ENCODE measurements around the gene SRBD1.

Gene SRBD1

DNA sequence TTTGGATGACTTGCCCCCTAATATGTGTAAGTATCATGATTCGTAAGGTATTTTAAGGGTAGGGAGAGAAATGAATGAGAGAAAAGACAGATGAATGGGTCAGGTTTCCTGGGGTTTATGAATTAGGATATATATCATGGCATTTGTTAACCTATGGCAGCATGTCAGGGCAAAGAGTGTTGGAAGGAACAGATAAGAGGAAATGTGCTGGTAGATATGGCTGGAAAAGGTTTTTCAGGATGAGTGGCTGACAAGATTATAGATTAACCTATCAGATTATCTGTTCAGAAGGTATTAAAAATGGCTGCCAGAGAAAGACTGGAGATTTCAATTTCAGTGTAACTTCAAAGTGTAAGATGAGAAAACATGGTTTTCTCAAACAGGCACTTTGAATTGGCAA lies 67.8 kb downstream of the SRBD1 start:
- no peak for DNase-seq

DNA sequence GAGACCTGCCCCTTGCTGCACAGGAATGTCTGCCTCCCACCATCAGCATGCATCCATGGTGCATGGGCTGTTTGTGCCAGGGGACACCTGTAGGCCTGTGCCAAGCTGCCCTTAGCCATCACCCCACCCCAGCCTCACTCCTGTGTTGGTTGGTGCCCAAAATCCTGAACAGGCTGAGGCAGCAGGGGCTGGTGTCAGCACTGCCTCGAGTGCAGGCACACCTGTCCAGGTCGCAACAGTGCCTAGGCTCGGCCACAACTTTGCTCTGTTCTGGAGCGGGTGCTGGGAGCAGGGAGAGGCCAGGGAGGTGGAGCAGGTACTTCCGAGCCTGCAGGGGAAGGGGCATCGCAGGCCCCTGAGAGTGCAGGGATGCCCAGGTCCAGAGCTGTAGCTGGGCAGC lies 69.1 kb downstream of the SRBD1 start:
- no peak for DNase-seq

DNA sequence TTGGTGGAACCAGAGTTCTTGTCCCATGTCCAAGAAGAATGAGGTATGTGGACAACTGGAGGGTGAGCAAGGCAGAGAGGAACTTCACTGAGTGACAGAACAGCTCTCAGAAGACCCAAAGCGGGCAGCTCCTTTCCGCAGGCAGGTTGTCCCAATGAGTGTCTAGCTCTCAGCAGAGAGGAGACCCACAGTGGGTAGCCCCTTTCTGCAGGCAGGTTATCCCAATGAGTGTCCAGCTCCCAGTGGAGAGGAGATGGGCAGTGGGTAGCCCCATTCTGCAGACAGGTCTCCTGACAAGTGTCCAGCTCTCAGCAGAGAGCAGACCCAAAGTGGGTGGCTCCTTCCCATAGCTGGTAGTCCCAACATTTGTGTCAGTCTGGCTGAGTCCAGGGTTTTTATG lies 69.6 kb downstream of the SRBD1 start:
- no peak for DNase-seq

DNA sequence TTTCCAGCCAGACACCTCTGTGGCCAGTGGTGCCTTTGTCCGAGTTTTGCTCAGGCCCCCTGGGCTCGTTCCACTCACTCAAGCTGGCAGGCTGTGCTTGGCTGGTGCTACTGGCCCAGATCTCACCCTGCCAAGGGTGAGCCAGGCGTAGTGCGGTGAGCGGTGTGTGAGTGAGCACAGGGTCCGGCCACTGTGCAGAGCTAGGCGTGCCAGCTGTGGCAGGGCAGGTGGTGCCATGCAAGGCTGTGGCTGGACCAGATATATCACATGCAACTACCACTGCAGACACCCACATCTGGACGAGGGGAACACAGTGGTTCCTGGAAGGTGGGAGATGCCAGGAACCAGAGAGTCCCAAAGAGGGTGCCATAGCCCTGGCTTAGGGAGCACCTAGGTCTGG lies 70.1 kb downstream of the SRBD1 start:
- DNase-seq = no peak

DNA sequence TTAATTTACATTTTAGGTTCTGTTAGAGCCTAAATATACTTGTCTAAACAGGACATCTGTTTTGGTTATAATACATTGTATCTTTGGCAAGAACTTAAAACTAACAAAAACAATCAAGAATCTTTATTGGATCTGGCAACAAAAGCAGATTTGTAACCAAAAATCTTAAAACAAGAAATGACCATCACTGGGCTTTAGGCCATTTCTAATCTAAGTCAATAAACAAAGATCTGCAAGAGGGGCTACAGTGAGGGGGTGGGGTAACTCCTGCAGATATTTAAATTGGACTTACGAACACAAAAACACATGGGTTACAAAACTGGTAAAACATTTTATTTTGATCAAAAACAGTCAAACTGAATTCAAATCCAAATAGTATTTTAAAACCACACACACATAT lies 77.3 kb downstream of the SRBD1 start:
- no peak for DNase-seq

DNA sequence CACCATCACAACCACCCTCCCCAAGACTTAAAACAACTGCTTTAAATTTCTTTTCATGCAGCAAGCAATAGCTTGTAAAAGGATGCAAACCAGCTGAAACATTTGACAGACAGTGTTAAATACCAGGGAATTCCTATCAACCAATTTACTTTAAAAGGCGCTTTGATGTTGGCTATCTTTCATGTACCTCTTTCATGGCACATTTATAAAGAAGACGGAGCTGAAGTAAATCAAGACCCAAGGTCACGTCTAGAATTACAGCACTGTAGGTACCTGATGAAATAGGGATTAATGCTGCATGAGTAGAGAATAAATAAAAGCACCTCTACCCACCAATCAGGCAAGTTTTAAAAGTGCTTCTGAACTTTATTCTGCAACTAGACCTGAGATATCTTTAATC lies 78.9 kb downstream of the SRBD1 start:
- DNase-seq = no peak

DNA sequence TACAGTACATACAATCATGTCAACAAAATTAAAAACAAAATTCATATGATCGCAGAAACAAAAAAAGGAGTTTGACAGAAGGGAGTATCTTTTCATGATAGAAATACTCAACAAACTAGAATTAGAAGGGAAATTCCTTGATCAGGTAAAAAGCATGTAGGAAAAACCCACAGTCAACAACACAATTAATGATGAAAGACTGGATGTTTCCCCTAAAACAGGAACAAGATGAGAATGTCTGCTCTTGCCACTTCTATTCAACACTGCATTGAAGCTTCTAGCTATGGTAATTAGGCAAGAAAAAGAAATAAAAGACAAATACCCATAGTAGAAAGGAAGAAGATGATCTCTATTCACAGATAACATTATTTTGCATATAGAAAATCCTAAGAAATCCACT lies 87.1 kb downstream of the SRBD1 start:
- no peak for DNase-seq

DNA sequence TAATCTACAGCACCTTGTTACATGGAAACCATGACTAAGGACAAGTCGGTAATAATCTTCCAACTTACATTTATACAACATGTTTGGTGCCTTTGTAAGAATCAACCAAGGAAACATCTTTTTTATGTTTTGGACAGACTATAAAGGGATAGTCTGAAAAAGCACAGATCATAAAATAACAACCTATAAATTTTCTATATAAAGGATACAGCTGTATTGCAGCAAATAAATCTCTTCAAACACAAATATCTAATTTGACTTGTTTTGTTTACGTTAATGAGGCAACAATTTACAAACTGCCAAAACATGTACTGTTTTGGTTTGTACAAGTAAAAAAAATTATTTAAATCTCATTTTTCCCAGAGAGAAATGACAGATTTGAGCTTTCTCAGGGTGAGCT lies 92.5 kb downstream of the SRBD1 start:
- no peak for DNase-seq

DNA sequence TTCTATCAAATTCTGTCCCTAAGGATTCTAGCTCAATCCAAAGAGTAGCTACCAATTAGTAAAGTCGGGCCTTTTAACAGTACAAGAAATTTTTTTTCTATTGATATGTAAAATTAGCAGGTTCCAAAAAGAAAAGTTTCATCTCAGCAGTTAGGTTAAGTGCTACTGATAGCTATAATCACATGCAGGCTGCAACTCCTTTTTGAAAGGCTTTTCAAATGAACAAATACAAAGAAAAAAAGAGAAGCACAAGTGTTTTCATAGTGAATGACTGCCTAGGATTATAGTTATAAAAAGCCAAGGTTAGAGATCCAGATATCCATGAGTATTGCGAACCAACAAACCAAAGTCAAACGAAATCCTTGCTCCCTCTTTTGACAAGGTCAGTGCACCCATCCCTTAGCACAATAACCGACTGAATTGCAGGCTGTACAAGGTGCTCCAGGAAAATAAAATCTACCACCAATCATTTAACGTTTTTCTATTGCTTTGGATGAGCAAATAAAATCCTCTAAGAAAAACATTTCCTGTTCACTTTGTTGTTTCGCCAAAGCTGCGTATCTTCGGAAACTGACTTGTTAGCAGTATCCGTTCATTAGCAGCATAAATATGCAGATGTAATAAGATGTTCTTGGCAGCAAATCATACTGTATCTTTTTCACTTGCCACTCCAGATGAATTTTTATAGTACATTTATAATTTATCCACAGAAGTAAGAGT lies 100.2 kb downstream of the SRBD1 start:
- no peak for DNase-seq

DNA sequence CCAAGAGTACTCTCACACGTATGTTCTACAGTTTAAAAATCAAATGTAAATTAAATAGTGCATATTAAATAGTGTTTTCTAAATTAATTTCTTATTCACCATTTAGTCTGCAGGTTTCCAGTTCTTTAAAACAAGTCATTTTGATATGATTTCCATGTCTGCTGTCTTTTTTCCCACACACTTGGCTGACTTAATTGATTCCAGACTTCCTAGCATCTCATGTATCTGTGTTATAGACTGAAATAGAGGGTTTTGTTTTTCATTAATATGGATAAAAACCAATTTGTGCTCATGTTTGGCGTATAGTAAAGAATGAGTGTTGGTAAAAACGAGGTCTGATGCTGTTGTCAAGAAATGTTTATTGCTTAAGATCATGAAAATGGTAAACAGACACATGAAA lies 104.3 kb downstream of the SRBD1 start:
- DNase-seq = no peak

DNA sequence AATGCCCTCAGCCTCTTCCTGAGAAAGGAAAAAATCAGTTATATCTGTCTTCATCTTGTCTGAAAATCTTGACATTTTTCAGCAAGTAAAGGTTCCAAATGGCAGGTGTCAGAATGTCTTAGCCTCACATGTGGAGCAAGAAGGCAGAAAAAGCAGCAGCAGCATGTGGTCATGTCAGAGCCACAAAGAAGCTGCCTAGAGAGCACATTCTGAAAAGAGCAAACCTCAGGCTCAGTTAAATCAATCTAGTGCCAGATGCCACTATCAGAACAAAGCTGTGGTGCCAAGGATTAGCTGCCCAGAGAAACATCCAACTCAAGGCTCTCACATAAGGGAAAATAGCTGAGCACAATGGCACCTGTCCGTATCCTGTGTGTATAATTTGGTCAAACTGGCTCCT lies 105.9 kb downstream of the SRBD1 start:
- DNase-seq = no peak

DNA sequence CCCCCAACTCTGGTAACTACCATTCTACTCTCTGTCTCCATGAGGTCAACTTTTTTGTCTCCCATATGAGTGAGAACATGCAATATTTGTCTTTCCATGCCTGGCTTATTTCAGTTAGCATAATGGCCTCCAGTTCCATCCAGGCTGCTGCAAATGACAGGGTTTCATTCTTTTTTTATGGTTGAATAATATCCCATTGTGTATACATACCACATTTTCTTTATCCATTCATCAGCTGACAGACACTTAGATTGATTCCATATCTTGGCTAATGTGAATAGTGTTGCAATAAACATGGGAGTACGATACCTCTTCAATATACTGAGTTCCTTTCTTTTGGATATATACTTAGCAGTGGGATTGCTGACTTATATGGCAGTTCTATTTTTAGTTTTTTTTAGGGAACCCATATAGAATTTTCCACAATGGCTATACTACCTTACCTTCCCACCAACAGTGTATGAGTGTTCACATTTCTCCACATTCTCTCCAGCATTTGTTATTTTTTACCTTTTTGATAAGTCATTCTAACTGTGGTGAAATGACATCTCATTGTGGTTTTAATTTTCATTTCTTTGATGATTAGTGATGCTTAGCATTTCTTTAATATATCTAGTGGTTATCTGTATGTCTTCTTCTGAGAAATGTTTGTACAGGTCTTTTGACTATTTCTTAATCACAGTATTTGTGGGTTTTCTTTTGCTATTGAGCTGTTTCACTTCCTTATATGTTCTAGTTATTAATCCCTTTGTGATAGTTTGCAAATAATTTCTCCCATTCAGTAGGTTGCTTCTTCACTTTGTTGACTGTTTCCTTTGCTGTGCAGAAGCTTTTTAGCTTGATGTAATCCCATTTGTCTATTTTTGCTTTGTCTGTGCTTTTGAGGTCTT lies 112.2 kb downstream of the SRBD1 start:
- DNase-seq = no peak

DNA sequence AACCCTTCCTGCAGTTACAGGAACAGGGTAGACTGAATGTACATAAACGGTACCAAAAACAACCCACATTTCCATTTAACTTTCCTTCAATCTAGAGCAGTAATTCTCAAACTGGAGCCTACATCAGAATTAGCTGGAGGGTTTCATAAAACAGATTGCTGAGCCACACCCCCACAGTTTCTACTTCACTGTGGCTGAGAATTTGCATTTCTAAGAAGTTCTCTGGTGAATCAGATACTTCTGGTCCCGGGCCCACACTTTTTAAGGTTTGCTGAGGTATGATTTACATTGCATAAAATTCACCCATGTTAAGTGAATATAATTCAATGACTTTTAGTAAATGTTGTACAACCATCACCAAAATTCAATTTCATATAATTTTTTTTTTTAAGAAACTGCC lies 113.7 kb downstream of the SRBD1 start:
- DNase-seq = no peak

DNA sequence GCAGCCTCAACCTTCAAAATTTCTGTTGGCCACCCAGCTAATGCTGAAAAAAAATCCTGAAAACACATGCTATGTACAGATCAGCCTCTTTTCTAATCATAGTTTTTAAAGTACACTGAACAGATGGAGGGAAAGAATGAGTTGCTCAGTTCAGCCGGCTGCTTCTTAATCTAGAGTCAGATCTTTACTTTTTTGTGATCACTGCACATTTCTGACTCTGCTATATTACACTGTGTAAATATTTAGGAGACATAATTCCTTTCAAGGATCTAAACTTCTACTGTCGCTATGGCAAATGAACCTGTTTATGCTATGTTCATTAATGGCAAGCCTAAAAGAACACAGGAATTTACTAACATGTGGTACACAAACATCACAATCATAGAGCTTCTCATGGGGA lies 114.2 kb downstream of the SRBD1 start:
- DNase-seq = no peak

DNA sequence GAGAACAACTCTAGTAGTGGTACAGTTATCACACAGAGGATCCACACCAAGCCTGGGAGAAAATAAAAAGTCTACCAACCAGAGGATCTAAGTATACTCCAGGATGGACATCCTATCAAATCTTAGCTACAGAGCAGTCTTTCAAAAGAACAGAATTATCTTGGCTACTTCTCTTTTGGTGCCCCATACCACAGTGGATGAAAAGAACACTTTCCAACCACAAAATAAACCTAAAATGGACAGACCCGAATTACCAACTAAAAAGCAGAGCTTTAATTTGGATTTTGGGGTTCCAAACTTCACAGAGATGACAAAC lies 116.1 kb downstream of the SRBD1 start:
- no peak for DNase-seq

DNA sequence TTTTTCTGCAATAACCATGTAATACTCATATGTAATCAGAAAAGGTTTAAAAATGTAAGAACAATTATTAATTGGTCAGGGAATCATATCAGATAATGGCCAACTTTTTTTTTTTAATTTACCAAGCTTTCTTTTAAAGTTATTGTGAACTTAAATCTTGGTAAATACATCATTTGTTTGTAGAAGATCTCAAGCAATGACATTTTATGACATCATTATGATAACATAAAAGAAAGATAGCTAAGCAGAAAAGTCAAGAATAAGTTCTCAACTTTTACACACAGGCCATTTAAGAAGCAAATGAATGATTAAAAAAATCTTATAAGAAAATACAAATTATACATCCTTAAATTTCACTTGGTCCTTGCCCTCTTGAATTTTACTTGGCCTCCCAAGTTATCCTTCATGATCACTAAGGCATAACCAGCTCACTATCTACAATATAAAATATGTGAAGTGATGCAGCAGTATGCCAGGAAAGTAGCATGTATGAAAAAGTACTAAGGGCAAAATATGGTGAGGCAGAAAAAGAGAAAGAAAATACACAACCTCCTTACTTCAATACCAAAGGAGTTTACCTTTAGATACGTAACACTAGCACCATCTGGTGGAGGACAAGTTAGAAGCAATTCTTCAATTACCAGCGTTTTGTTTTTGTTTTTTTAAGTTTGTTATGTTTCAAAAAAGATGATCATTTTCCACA lies 116.6 kb downstream of the SRBD1 start:
- DNase-seq = no peak

DNA sequence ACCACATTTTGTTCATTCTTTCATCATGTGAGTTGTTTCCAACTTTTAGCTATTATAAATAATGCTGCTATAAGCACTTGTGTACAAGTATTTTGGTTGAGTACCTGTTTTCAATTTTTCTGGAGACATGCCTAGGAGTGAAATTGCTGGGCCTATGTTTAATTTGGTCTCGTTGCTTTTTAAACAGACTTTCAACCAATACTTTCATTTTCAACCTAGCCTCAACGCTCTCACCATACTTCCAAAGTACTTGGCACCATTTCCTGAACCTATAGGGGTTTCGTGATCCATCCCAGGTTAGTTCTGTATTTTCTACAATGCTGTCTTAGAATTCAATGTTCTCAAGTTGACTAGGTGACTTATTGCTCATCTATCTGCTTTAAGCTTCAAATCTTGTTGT lies 126.1 kb downstream of the SRBD1 start:
- DNase-seq = no peak

DNA sequence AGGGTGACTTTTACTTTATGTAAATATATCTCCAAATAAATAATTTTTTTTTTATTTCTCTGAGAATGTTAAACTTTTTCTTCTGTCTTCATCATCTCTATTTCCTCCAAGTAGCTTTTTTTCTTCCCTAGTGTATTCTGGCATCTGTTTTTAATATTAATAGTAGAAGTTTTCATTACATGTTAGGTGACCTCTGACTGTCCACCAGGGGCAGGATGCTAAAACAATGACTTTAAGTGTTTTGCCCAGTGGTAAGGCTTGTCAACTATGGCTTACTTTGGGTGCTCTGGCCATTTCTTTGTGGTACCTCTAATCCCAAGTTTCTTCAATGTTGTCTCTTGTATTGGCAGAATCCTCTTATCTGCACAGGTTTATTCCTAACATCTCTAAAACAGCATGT lies 127.1 kb downstream of the SRBD1 start:
- no peak for DNase-seq

DNA sequence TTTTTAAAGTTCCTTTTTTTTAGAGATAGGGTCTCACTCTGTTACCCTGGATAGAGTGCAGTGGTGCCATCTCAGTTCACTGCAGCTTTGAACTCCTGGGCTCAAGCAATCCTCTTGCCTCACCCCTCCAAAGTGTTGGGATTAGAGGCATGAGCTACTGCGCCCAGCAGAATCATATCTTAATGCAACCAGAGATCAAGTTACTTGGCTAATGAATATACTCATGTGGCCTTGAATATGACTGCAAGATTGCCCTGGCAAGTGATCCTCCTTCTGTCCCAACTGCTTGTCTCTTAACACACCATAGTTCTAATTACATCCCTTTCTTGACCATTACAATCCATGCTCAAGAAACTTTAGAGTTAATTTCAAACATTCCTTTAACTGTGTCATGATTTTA lies 133.5 kb downstream of the SRBD1 start:
- no peak for DNase-seq

DNA sequence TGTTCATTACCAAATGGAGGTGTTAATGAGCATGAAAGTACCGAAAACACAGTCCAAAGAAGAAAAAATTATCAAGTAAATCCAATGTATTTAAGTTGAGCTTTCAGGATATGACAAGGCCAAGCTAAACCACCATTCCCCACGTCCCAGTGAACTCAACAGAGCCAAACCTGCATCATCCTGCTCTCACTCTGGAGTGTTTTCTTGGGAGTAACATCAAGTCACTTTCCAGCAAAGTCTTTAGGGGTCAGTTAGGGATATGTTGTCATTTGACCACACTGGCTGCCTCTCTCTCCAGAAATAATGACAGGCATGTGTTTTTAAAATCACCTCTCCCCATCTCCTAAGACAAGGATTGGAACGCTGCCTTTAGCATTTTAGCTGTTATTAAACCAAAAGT lies 140.5 kb downstream of the SRBD1 start:
- DNase-seq = no peak

DNA sequence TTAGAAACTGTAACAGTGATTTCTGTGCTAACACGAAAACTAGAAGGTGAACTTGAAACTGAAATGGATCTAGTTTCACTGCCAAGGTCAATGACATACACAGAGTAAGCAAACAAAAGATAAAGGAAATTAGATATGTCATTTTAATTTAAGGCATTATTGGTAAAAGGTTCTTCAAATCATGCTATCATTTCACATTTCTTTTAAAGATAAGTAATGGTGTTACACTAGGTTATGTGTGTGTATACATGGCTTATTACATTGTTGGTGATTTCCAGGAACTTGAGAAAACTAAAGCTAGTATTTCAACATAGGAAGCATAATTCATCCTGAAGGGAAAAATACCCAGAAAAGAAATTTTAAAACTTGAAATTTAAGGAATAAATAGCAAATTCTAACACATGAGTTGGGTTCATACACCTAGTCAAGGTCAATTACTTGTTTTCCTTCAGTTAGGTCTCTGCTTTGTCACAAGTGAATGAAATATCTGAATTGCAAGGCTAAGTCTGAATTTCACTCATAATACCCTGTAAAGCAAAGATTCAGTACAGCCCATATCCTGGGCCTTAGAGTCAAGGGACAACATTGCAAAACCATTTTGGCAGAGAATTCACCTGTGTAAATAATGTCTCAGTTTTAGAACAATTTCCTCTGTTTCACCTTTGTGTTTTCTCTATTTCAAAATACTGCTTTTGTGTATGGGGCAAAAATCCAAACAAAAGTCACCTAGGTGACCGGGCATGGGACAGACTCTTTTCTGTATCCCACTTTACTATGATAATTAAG lies 141.6 kb downstream of the SRBD1 start:
- no peak for DNase-seq

DNA sequence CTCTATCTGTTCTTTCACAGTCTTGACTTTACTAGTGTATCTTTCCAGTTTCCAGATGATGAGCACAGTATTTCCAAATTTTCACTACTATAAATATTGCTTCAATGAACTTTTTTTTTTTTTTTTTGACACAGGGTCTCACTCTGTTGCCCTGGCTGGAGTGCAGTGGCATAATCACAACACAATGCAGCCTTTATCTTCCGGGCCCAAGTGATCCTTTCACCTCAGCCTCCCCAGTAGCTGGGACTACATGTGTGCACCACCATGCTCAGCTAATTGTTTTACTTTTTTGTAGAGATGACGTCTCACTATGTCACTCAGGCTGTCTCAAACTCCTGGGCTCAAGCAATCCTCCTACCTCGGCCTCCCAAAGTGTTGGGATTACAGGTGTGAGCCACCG lies 142.8 kb downstream of the SRBD1 start:
- no peak for DNase-seq

DNA sequence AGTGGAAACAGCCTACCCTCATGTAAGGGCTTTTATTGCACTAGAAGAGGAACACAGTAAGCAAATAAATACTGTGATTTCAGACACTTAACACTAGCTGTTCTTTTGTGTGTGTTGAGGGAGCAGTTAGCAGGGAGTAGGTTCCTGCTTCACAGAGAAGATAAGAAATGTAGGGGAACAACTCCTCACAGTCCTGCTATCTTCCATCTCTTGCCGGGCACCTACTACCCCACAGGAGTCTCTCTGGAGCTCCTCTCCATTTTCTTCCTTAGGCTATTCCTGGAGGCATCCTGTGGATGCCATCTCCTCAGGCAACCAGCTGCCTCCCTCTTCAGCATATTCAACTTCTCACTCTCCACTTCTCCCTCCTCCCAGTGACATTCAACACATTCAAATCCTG lies 145.0 kb downstream of the SRBD1 start:
- peak; percentile 54 for DNase-seq

All from islet precursor cell (in vitro differentiated cells).